ENCODE results near the gene LRMDA. TPM values are rescaled to one million over a fixed set of nuclear protein-coding genes. Genes with fewer than 3 reads are reported as not detected.
"Not testable (repeated sequence)": the region's sequence is repeated elsewhere in the genome, so short reads cannot be mapped to it uniquely, and the experiment has no call there.

The LRMDA gene
- total RNA-seq, 1 donor from 2014 or later: 18.7 TPM

GRCh38 chr10:75598998-75599397 is 167.6 kb downstream of the LRMDA start:
- Histone ChIP-seq H3K27me3 (ENCODE audit: control insufficient read depth, insufficient read depth, low read length) (no peaks in the 10 kb centered on the region), H3K36me3 (ENCODE audit: control insufficient read depth, insufficient read depth, low read length) (no peaks in the 10 kb centered on the region), H3K4me3 (ENCODE audit: low read depth, low read length) (no peak overlapping the region)
- TF ChIP-seq, protein P1, sequence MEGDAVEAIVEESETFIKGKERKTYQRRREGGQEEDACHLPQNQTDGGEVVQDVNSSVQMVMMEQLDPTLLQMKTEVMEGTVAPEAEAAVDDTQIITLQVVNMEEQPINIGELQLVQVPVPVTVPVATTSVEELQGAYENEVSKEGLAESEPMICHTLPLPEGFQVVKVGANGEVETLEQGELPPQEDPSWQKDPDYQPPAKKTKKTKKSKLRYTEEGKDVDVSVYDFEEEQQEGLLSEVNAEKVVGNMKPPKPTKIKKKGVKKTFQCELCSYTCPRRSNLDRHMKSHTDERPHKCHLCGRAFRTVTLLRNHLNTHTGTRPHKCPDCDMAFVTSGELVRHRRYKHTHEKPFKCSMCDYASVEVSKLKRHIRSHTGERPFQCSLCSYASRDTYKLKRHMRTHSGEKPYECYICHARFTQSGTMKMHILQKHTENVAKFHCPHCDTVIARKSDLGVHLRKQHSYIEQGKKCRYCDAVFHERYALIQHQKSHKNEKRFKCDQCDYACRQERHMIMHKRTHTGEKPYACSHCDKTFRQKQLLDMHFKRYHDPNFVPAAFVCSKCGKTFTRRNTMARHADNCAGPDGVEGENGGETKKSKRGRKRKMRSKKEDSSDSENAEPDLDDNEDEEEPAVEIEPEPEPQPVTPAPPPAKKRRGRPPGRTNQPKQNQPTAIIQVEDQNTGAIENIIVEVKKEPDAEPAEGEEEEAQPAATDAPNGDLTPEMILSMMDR (IDR thresholded peaks at IDR 0.05; ENCODE audit: insufficient read depth, low read length, poor library complexity, severe bottlenecking): no peak
- DNase-seq (ENCODE audit: low read depth): no peak

GRCh38 chr10:75599875-75600648 is 168.6 kb downstream of the LRMDA start:
- no peak for DNase-seq (ENCODE audit: low read depth)
- H3K36me3 ChIP-seq (ENCODE audit: control insufficient read depth, insufficient read depth, low read length): no peaks in the 10 kb centered on the region
- TF ChIP-seq, protein P1 (IDR thresholded peaks at IDR 0.05; ENCODE audit: insufficient read depth, low read length, poor library complexity, severe bottlenecking): no peak

GRCh38 chr10:75600833-75601232 is 169.4 kb downstream of the LRMDA start:
- Histone ChIP-seq H3K4me3 (ENCODE audit: low read depth, low read length) (no peak overlapping the region), H3K36me3 (ENCODE audit: control insufficient read depth, insufficient read depth, low read length) (no peaks in the 10 kb centered on the region), H3K27me3 (ENCODE audit: control insufficient read depth, insufficient read depth, low read length) (no peaks in the 10 kb centered on the region)
- no peak for DNase-seq (ENCODE audit: low read depth)
- TF ChIP-seq, protein P1 (IDR thresholded peaks at IDR 0.05; ENCODE audit: insufficient read depth, low read length, poor library complexity, severe bottlenecking): no peak

More at GRCh38 chr10:75599875-75600648, 168.6 kb downstream of the LRMDA start:
- H3K4me3 ChIP-seq (ENCODE audit: low read depth, low read length): no peak overlapping the region
- no peaks in the 10 kb centered on the region for H3K27me3 ChIP-seq (ENCODE audit: control insufficient read depth, insufficient read depth, low read length)

DNA sequence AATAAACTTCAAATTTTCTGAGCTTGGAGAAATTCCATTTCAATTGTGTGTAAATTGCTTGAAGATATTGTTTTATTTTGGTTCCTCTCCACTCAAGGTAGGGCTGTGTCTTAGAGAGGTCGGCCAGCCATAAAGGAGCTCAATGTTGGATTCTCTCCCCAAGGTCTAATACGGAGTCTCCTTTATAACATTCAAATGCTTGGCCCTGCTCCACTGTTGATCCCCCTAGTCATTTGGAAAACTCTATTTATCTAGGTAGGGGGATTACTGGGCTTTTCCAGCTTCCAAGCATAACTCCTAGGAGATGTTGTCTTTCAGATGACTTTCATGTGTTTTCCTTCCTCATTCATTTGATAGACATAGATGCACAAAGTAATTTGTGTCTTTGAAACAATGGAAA is 170.9 kb downstream of the LRMDA start:
- no peaks in the 10 kb centered on the region for H3K36me3 ChIP-seq (ENCODE audit: control insufficient read depth, insufficient read depth, low read length)
- TF ChIP-seq, protein P1 (IDR thresholded peaks at IDR 0.05; ENCODE audit: insufficient read depth, low read length, poor library complexity, severe bottlenecking): no peak
- no peak overlapping the region for H3K4me3 ChIP-seq (ENCODE audit: low read depth, low read length)
- no peak for DNase-seq (ENCODE audit: low read depth)
- no peaks in the 10 kb centered on the region for H3K27me3 ChIP-seq (ENCODE audit: control insufficient read depth, insufficient read depth, low read length)

GRCh38 chr10:75605096-75605495 is 173.7 kb downstream of the LRMDA start:
- TF ChIP-seq, protein P1 (IDR thresholded peaks at IDR 0.05; ENCODE audit: insufficient read depth, low read length, poor library complexity, severe bottlenecking): no peak
- no peak overlapping the region for H3K4me3 ChIP-seq (ENCODE audit: low read depth, low read length)
- H3K36me3 ChIP-seq (ENCODE audit: control insufficient read depth, insufficient read depth, low read length): no peaks in the 10 kb centered on the region
- no peak for DNase-seq (ENCODE audit: low read depth)
- H3K27me3 ChIP-seq (ENCODE audit: control insufficient read depth, insufficient read depth, low read length): no peaks in the 10 kb centered on the region

DNA sequence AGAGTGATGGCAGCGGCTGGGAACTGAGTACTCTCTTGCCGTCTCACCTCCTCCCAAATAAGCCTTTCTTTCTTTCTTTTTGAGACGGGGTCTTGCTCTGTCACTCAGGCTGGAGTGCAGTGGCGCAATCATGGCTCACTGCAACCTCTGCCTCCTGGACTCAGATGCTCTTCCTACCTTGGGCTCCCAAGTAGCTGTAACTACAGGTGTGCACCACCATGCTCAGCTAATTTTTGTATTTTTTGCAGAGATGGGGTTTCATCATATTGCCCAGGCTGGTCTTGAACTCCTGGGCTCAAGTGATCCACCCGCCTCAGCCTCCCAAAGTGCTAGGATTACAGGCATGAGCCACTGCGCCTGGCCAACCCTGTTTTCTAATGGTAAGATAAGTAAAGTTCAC is 174.4 kb downstream of the LRMDA start:
- H3K4me3 ChIP-seq (ENCODE audit: low read depth, low read length); DNase-seq (ENCODE audit: low read depth); H3K27me3 ChIP-seq (ENCODE audit: control insufficient read depth, insufficient read depth, low read length); H3K36me3 ChIP-seq (ENCODE audit: control insufficient read depth, insufficient read depth, low read length): not testable (repeated sequence)
